ENCODE results near the gene APIP.

DNA sequence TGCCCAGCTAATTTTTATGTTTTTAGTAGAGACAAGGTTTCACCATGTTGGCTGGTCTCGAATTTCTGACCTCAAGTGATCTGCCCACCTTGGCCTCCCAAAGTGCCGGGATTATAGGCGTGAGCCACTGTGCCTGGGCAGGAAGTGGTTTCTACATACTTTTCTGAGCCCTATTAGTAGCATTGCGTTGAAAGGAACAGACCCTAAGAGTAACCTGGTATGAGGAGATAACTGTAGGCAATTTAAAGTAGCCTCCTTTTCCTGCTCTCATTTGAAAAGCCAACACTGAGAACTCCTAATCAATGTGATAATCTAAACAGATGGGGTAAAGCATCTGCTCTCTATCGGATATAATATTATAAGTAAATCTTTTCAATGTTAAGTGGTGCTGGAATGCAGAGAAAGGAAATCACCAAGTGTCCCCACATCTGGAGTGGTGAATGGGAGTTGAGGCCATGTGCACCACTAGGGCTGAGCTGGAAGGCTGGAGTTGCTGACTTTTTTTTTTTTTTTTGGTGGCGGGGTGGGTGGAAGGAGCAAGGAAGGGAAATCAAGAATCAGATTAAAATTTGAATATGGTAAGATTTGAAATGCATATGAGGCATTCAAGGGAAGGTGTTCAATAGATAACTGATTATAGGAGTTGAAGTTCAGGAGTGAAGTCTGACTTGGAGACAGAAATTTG is 20.9 kb upstream of the APIP start:
- TF ChIP-seq, protein P1, sequence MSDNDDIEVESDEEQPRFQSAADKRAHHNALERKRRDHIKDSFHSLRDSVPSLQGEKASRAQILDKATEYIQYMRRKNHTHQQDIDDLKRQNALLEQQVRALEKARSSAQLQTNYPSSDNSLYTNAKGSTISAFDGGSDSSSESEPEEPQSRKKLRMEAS (CRISPR knock-in tag; IDR thresholded peaks at IDR 0.05), result no peak
- TF ChIP-seq MXD4 (CRISPR knock-in tag; IDR thresholded peaks at IDR 0.05; ENCODE audit: borderline replicate concordance), result no peak
- TF ChIP-seq, protein P2, sequence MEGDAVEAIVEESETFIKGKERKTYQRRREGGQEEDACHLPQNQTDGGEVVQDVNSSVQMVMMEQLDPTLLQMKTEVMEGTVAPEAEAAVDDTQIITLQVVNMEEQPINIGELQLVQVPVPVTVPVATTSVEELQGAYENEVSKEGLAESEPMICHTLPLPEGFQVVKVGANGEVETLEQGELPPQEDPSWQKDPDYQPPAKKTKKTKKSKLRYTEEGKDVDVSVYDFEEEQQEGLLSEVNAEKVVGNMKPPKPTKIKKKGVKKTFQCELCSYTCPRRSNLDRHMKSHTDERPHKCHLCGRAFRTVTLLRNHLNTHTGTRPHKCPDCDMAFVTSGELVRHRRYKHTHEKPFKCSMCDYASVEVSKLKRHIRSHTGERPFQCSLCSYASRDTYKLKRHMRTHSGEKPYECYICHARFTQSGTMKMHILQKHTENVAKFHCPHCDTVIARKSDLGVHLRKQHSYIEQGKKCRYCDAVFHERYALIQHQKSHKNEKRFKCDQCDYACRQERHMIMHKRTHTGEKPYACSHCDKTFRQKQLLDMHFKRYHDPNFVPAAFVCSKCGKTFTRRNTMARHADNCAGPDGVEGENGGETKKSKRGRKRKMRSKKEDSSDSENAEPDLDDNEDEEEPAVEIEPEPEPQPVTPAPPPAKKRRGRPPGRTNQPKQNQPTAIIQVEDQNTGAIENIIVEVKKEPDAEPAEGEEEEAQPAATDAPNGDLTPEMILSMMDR (IDR thresholded peaks at IDR 0.05), result no peak
- TF ChIP-seq, protein P3, sequence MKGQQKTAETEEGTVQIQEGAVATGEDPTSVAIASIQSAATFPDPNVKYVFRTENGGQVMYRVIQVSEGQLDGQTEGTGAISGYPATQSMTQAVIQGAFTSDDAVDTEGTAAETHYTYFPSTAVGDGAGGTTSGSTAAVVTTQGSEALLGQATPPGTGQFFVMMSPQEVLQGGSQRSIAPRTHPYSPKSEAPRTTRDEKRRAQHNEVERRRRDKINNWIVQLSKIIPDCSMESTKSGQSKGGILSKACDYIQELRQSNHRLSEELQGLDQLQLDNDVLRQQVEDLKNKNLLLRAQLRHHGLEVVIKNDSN (CRISPR knock-in tag; IDR thresholded peaks at IDR 0.05), result no peak
- TF ChIP-seq, protein P4, sequence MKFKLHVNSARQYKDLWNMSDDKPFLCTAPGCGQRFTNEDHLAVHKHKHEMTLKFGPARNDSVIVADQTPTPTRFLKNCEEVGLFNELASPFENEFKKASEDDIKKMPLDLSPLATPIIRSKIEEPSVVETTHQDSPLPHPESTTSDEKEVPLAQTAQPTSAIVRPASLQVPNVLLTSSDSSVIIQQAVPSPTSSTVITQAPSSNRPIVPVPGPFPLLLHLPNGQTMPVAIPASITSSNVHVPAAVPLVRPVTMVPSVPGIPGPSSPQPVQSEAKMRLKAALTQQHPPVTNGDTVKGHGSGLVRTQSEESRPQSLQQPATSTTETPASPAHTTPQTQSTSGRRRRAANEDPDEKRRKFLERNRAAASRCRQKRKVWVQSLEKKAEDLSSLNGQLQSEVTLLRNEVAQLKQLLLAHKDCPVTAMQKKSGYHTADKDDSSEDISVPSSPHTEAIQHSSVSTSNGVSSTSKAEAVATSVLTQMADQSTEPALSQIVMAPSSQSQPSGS (CRISPR knock-in tag; IDR thresholded peaks at IDR 0.05; ENCODE audit: borderline replicate concordance, low read depth), result no peak
- TF ChIP-seq, protein P5, sequence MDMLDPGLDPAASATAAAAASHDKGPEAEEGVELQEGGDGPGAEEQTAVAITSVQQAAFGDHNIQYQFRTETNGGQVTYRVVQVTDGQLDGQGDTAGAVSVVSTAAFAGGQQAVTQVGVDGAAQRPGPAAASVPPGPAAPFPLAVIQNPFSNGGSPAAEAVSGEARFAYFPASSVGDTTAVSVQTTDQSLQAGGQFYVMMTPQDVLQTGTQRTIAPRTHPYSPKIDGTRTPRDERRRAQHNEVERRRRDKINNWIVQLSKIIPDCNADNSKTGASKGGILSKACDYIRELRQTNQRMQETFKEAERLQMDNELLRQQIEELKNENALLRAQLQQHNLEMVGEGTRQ (CRISPR knock-in tag; IDR thresholded peaks at IDR 0.05), result no peak
- TF ChIP-seq, protein P6, sequence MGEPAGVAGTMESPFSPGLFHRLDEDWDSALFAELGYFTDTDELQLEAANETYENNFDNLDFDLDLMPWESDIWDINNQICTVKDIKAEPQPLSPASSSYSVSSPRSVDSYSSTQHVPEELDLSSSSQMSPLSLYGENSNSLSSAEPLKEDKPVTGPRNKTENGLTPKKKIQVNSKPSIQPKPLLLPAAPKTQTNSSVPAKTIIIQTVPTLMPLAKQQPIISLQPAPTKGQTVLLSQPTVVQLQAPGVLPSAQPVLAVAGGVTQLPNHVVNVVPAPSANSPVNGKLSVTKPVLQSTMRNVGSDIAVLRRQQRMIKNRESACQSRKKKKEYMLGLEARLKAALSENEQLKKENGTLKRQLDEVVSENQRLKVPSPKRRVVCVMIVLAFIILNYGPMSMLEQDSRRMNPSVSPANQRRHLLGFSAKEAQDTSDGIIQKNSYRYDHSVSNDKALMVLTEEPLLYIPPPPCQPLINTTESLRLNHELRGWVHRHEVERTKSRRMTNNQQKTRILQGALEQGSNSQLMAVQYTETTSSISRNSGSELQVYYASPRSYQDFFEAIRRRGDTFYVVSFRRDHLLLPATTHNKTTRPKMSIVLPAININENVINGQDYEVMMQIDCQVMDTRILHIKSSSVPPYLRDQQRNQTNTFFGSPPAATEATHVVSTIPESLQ (CRISPR knock-in tag; IDR thresholded peaks at IDR 0.05), result no peak
- TF ChIP-seq, protein P7, sequence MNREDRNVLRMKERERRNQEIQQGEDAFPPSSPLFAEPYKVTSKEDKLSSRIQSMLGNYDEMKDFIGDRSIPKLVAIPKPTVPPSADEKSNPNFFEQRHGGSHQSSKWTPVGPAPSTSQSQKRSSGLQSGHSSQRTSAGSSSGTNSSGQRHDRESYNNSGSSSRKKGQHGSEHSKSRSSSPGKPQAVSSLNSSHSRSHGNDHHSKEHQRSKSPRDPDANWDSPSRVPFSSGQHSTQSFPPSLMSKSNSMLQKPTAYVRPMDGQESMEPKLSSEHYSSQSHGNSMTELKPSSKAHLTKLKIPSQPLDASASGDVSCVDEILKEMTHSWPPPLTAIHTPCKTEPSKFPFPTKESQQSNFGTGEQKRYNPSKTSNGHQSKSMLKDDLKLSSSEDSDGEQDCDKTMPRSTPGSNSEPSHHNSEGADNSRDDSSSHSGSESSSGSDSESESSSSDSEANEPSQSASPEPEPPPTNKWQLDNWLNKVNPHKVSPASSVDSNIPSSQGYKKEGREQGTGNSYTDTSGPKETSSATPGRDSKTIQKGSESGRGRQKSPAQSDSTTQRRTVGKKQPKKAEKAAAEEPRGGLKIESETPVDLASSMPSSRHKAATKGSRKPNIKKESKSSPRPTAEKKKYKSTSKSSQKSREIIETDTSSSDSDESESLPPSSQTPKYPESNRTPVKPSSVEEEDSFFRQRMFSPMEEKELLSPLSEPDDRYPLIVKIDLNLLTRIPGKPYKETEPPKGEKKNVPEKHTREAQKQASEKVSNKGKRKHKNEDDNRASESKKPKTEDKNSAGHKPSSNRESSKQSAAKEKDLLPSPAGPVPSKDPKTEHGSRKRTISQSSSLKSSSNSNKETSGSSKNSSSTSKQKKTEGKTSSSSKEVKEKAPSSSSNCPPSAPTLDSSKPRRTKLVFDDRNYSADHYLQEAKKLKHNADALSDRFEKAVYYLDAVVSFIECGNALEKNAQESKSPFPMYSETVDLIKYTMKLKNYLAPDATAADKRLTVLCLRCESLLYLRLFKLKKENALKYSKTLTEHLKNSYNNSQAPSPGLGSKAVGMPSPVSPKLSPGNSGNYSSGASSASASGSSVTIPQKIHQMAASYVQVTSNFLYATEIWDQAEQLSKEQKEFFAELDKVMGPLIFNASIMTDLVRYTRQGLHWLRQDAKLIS (CRISPR knock-in tag; IDR thresholded peaks at IDR 0.05; ENCODE audit: borderline replicate concordance), result no peak
